Smooth muscle cell (in vitro differentiated cells): ENCODE results near the gene EIF4ENIF1. TPM values are rescaled to one million over a fixed set of nuclear protein-coding genes. Genes with fewer than 3 reads are reported as not detected.

Source experiments
- DNase-seq: peaks from one replicate; lab custom pipeline; 2025; ENCODE audit not compliant: unreplicated experiment; lab: John Stamatoyannopoulos, UW
- H2AFZ ChIP-seq: fragments of 200-600 bp; sonication (generic); 2 replicates; pipeline ENCODE4 v1.6.0; 2016; ENCODE audit warnings: antibody characterized with exemption, low read depth, mild to moderate bottlenecking
- H3F3A ChIP-seq: fragments of 200-600 bp; sonication (generic); 2 replicates; pipeline ENCODE4 v1.6.0; 2017; ENCODE audit warnings: antibody characterized with exemption, low read depth
- H3K27ac ChIP-seq: fragments of 200-600 bp; sonication (generic); 2 replicates; pipeline ENCODE4 v1.5.1; 2016; ENCODE audit warnings: low read depth, mild to moderate bottlenecking
- H3K27me3 ChIP-seq: fragments of 200-600 bp; sonication (generic); 2 replicates; pipeline ENCODE4 v1.6.1; 2016; ENCODE audit warnings: low read depth, mild to moderate bottlenecking
- H3K36me3 ChIP-seq: fragments of 200-600 bp; sonication (generic); 2 replicates; pipeline ENCODE4 v1.5.1; 2016; ENCODE audit warnings: low read depth
- H3K4me1 ChIP-seq: fragments of 200-600 bp; sonication (generic); 2 replicates; pipeline ENCODE4 v1.5.1; 2016; ENCODE audit warnings: low read depth
- H3K4me2 ChIP-seq: fragments of 200-600 bp; sonication (generic); 2 replicates; pipeline ENCODE4 v1.6.0; 2016; ENCODE audit warnings: mild to moderate bottlenecking
- H3K4me3 ChIP-seq: fragments of 200-600 bp; sonication (generic); 2 replicates; pipeline ENCODE4 v1.5.1; 2016; ENCODE audit warnings: mild to moderate bottlenecking
- H3K79me2 ChIP-seq: fragments of 200-600 bp; sonication (generic); 2 replicates; pipeline ENCODE4 v1.6.0; 2016; ENCODE audit warnings: low read depth, mild to moderate bottlenecking
- H3K9ac ChIP-seq: fragments of 200-600 bp; sonication (generic); 2 replicates; pipeline ENCODE4 v1.6.0; 2016; ENCODE audit warnings: low read depth
- H3K9me3 ChIP-seq: fragments of 200-600 bp; sonication (generic); replicated peaks from 2 replicates; pipeline ENCODE4 v1.5.1; 2016; ENCODE audit warnings: low read depth
- H4K20me1 ChIP-seq: fragments of 200-600 bp; sonication (generic); 2 replicates; pipeline ENCODE4 v1.6.0; 2016; ENCODE audit warnings: low read depth
- CTCF ChIP-seq: fragments of 200-600 bp; sonication (generic); IDR thresholded peaks from 2 replicates; pipeline ENCODE4 v1.5.1; 2017; ENCODE audit warnings: borderline replicate concordance, mild to moderate bottlenecking, antibody characterized with exemption; ENCODE audit not compliant: insufficient read depth, poor library complexity, severe bottlenecking
- WGBS: methylation state at CpG from one replicate; pipeline ENCODE4 v1.1.7; 2016; ENCODE audit warnings: low lambda C conversion rate; 5-methylcytosine and 5-hydroxymethylcytosine counted together
- polyA plus RNA-seq: library from polyadenylated mRNA; unstranded; fragments of >200 nt; fragmentation: Nextera tagmentation; extraction: Ambion mirVana; gene quantifications from 2 replicates; pipeline ENCODE4 v1.2.1, GENCODE V29; 2016
- total RNA-seq: library from RNA; depleted of rRNA; stranded (reverse); fragments of >200 nt; gene quantifications from 2 replicates; pipeline ENCODE4 v1.2.3, GENCODE V29; 2014

EIF4ENIF1 gene
- total and polyA plus RNA-seq, 2 experiments from 2014 or later = 11.6 to 15.5 TPM

- Histone ChIP-seq H3K9ac (no peak overlapping the region), H4K20me1 (peaks cover 6% of the 10 kb centered on the region), H3K4me3 (no peak overlapping the region), H3K9me3 (no peaks in the 10 kb centered on the region), H3F3A (peaks cover 19% of the 10 kb centered on the region), H3K4me1 (peaks cover 11% of the 10 kb centered on the region), H2AFZ (no peak overlapping the region), H3K27ac (peak overlapping the region; percentile 19), H3K4me2 (no peak overlapping the region), H3K27me3 (no peaks in the 10 kb centered on the region), H3K36me3 (peaks cover 13% of the 10 kb centered on the region), H3K79me2 (no peaks in the 10 kb centered on the region)
- DNase-seq = no peak
- WGBS = 60% methylated on average over 5 of the region's 5 CpGs
- no peak for TF ChIP-seq CTCF
Observed at GRCh38 chr22:31442768-31443489, 46.7 kb downstream of the EIF4ENIF1 start.

- no peak overlapping the region for H3K4me2 ChIP-seq
- TF ChIP-seq CTCF = no peak
- 97% methylated on average over 5 of the region's 5 CpGs for WGBS
- no peaks in the 10 kb centered on the region for H3K79me2 ChIP-seq
- H4K20me1 ChIP-seq = peaks cover 16% of the 10 kb centered on the region
- peaks cover 19% of the 10 kb centered on the region for H3K36me3 ChIP-seq
- H3K4me1 ChIP-seq = peaks cover 11% of the 10 kb centered on the region
- H3K27ac ChIP-seq = no peak overlapping the region
- no peak for DNase-seq
- no peak overlapping the region for H3K9ac ChIP-seq
- no peak overlapping the region for H2AFZ ChIP-seq
- H3K9me3 ChIP-seq = no peaks in the 10 kb centered on the region
- peaks cover 19% of the 10 kb centered on the region for H3F3A ChIP-seq
- no peak overlapping the region for H3K4me3 ChIP-seq
- H3K27me3 ChIP-seq = no peaks in the 10 kb centered on the region
Observed at GRCh38 chr22:31441652-31442051, 48.0 kb downstream of the EIF4ENIF1 start.

GRCh38 chr22:31440681-31441080, 49.0 kb downstream of the EIF4ENIF1 start:
- Histone ChIP-seq H2AFZ (no peak overlapping the region), H3F3A (peaks cover 19% of the 10 kb centered on the region), H3K4me2 (no peak overlapping the region), H3K79me2 (no peaks in the 10 kb centered on the region), H4K20me1 (peaks cover 20% of the 10 kb centered on the region), H3K27me3 (no peaks in the 10 kb centered on the region), H3K9ac (no peak overlapping the region), H3K4me3 (no peak overlapping the region), H3K27ac (no peak overlapping the region), H3K4me1 (peaks cover 11% of the 10 kb centered on the region), H3K36me3 (peaks cover 22% of the 10 kb centered on the region), H3K9me3 (no peaks in the 10 kb centered on the region)
- no peak for TF ChIP-seq CTCF
- DNase-seq = no peak
- 97% methylated on average over 7 of the region's 7 CpGs for WGBS

GRCh38 chr22:31439808-31440207, 49.8 kb downstream of the EIF4ENIF1 start:
- Histone ChIP-seq H3F3A (peaks cover 19% of the 10 kb centered on the region), H3K27me3 (no peaks in the 10 kb centered on the region), H3K4me1 (peaks cover 11% of the 10 kb centered on the region), H3K9me3 (no peaks in the 10 kb centered on the region), H3K9ac (no peak overlapping the region), H4K20me1 (peaks cover 20% of the 10 kb centered on the region), H3K36me3 (peaks cover 26% of the 10 kb centered on the region), H3K4me2 (no peak overlapping the region), H3K79me2 (no peaks in the 10 kb centered on the region), H3K4me3 (no peak overlapping the region), H2AFZ (no peak overlapping the region), H3K27ac (no peak overlapping the region)
- no peak for TF ChIP-seq CTCF
- WGBS = 71% methylated on average over 8 of the region's 8 CpGs
- DNase-seq = no peak
